Loucy (cell line): ENCODE data around the gene IGSF5.
"Not testable (repeated sequence)": the region's sequence is repeated elsewhere in the genome, so short reads cannot be mapped to it uniquely, and the experiment has no call there.

ENCODE experiments used
- EZH2phosphoT487 ChIP-seq: fragments of 200-600 bp; IDR thresholded peaks from 2 replicates; pipeline ENCODE4 v1.6.1; 2018; ENCODE audit warnings: antibody characterized with exemption, mild to moderate bottlenecking, moderate library complexity, borderline replicate concordance
- TF ChIP-seq, protein P1 (sequence below): fragments of 200-600 bp; sonication (generic); conservative IDR thresholded peaks from 2 replicates; pipeline ENCODE4 v1.5.1; 2014; ENCODE audit warnings: mild to moderate bottlenecking, antibody characterized with exemption, low read length

- TF ChIP-seq, protein P1, sequence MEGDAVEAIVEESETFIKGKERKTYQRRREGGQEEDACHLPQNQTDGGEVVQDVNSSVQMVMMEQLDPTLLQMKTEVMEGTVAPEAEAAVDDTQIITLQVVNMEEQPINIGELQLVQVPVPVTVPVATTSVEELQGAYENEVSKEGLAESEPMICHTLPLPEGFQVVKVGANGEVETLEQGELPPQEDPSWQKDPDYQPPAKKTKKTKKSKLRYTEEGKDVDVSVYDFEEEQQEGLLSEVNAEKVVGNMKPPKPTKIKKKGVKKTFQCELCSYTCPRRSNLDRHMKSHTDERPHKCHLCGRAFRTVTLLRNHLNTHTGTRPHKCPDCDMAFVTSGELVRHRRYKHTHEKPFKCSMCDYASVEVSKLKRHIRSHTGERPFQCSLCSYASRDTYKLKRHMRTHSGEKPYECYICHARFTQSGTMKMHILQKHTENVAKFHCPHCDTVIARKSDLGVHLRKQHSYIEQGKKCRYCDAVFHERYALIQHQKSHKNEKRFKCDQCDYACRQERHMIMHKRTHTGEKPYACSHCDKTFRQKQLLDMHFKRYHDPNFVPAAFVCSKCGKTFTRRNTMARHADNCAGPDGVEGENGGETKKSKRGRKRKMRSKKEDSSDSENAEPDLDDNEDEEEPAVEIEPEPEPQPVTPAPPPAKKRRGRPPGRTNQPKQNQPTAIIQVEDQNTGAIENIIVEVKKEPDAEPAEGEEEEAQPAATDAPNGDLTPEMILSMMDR = not testable (repeated sequence)
- not testable (repeated sequence) for TF ChIP-seq EZH2phosphoT487
These were observed 2.4 kb upstream of the IGSF5 start for GRCh38 chr21:39742561-39742960.
